ENCODE results near the gene KIF5B.
A peak's percentile ranks its signal among the peaks of the same experiment; 100 is the strongest.
"Not testable (repeated sequence)": the region's sequence is repeated elsewhere in the genome, so short reads cannot be mapped to it uniquely, and the experiment has no call there.

KIF5B gene

DNA sequence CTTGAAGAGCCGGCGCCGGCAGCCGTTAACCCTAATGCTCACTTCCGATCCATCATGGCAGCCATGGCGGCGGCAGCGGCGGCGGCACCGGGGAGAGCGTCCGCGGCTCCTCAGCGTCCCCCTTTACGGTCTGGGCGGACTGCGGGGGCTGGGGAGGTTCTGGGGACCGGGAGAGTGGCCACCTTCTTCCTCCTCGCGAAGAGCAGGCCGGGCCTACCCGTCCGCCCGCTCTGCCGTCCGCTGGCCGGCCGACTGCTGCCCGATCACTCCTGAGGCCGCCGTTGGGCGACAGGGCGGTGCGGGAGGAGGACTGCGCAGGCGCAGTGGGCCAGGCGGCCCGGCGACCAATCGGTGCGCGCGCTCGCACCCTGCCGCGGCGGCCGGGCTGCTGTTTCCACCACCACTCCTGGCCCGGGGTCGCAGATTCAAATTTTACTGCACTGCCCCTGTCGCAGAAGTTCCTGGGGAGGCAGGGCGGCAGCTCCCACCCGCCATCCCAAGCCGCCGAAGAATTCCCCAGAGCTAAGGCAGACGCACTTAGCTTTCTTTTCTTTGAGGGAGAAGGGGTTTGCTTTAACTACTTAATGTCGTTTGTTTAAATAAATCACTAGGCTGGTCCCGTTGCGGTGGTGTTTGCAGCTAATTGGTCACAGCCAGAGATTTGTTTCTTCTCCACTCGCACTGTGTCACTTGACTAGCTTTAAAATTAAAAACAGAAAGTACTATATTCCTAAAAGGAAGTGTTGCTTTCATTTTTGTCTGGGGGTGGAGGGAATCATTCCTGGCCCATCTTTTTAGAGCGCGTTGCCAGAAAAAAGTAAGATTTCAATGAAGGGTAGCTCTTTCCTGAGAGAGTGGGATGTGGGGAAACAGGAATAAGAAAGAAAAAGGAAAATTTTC, at the start of gene KIF5B:
KIF5B (minus strand) TSS at position 290 of the 900 bp plus-strand sequence. CDS start 452 bp downstream, outside the sequence.
- DNase-seq = peak; percentile 55 to 92

DNA sequence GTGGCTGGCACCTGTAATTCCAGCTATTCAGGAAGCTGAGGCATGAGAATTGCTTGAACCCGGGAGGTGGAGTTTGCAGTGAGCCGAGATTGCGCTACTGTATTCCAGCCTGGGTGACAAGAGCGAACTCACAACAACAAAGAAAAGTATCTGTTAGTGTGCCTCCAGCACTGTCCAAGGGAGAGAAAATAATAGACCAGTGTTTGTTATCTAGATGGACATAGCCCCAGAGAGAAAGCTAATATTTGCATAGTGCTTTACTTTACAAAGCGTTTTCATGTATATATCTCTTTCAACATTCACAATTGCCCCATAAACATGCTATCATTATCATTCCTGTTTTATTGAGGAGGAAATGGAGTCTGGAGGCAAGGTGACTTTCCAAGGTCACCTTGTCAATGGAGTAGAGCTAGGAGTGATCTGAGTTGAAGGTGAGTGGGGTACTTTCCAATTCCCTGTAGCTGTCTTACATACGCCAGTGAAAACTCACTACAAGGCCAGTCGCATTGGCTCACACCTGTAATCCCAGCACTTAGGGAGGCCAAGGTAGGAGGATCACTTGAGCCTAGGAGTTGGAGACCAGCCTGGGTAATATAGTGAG, 49.7 kb upstream of the KIF5B start:
- DNase-seq = no peak

DNA sequence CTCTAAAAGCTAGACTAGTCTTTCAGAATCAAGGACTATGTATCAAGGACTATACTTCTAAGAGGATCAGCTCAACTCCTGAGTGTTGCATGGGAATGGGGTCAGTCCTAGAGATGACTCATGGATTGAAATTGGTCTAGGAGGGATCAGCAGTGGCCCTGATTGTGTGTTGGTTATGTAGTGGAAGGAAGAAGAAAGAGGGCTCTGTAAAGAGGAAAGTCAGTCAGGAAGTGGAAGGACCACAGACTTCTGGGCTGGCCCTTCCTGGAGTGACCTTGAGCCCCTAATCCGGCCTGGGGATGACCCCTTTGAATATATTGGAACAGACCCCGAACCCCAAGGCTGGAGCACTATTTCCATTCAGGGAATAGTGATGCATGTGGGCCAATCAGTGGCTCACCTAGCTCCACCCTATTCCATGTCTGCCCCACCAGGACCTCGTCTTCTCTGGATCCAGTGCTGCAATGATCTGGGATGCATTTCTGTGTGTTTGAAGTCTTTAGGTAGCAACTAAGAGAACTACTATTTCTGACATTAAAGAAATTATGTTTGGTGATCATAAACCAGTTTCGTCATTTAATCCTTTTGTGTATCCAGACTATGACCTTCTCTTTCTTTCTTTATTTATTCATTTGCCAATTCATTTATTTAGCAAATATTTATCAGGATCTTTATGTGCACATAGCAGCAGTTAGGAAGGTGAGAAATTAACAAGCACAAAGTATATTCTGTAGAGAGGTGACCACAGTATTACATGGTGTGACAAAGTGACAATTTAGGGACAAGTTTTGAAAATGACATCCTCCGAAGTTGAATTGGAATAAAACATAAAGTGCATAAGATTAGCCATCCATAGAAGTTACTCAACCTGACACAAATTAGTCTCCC, 48.6 kb upstream of the KIF5B start:
- no peak for DNase-seq

DNA sequence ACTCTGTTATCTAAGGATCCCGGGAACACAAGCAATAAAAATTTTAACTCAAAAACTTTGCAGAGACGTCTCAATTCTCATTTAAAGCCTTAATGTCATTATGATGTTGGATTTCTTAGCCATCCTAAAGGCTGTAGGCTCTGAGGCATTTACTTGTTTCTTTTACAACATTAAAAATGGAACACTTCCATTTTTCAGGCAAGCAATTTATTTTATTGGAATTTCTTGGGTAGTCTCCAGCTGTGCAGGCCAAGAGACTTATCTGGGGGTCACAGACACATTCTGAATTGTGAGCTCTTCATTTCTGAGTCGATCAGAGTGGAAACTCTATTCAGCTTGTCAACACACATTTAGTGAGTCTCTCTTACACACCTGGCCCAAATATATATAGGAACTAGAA, 48.0 kb upstream of the KIF5B start:
- DNase-seq = no peak

DNA sequence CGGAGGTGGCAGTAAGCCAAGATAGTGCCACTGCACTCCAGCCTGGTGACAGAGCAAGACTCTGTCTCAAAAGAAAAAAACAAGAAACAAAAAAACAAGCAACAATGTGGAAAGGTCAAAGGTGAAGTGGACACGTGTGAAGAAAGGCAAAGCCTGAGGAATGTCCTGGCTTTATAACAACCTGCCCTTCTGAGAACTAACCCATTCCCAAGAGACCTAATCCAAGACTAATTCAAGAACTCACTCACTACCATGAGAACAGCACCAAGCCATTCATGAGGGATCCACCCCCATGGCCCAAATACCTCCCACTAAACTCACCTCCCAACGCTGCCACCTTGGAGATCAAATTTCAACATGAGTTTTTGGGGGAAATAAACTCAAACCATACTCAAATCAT, 47.5 kb upstream of the KIF5B start:
- no peak for DNase-seq

DNA sequence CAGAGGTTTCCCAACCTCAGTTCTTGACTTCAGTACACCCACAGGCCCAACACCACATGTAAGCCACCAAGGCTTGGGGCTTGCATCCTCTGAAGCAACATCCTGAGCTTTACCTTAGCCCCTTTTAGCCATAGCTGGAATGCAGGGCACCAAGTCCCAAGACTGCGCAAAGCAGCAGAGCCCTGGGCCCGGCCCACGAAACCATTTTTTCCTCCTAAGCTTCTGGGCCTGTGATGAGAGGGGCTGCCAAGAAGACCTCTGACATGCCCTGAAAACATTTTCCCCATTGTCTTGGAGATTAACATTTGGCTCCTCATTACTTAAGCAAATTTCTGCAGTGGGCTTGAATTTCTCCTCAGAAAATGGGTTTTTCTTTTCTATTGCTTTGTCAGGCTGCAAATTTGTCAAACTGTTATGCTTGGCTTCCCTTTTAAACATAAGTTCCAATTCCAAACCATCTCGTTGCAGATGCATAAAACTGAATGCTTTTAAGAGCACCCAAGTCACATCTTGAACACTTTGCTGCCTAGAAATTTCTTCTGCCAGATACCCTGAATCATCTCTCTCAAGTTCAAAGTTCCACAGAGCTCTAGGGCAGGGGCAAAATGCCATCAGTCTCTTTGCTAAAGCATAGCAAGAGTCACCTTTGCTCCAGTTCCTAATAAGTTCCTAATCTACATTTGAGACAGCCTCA, 42.5 kb upstream of the KIF5B start:
- not testable (repeated sequence) for DNase-seq

DNA sequence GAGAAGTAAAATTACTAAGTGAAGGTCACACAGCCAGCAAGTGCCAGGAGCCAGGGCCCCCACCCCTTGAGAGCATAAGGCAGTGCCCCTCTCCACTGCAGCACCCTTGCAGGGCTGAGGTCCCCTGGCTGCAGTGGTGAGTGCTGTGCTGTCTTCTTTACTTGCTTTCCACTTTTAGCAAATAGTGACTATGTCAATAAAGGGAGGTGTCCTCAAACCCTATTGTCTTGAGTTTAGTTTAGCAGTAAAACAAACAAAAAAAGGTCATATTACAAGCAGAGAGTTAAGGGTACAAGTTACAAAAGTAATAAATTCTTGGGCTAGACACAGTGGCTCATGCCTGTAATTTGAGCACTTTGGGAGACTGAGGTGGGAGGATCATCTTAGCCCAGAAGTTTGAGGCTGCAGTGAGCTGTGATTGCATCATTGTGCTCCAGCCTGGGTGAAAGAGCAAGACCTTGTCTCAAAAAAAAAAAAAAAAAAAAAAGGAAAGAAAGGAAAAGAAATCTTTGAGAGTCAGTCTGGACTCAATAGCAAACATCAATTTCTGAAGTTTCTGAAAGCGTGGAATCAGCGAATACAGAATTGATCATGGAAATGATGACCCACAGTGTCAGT, 39.0 kb upstream of the KIF5B start:
- no peak for DNase-seq

DNA sequence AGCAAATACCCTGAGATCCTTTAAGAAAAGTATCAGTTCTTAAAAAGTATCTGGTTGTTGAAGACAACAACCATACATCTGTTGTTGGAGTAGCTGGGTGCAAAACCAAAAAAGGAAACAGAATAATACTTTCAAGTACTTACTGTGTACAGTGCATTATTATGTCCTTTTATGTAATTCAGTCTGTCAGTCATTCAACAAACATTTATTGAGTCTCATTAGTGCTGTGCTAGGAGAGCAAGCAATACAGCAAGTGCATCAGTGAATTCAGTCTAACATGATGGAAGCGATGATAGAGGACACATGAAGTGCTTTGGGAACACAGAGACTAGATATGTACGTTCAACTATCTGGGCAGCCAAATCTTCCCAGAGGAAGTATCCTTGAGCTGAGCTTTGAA, 37.4 kb upstream of the KIF5B start:
- DNase-seq = no peak

DNA sequence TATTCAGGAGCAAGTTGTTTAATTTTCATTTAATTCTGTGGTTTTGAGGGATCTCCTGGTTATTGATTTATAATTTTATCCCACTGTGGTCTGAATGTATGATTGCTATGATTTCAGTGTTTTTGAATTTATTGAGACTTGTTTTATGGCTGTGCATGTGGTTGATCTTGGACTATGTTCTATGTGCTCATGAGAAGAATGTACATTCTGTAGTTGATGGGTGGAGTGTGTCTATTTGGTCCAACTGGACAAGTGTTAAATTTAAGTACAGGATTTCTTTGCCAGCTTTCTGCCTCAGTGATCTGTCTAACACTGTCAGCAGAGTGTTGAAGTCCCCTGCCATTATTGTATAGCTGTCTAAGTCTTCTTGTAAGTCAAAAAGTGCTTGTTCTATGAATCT, 34.8 kb upstream of the KIF5B start:
- DNase-seq = no peak

DNA sequence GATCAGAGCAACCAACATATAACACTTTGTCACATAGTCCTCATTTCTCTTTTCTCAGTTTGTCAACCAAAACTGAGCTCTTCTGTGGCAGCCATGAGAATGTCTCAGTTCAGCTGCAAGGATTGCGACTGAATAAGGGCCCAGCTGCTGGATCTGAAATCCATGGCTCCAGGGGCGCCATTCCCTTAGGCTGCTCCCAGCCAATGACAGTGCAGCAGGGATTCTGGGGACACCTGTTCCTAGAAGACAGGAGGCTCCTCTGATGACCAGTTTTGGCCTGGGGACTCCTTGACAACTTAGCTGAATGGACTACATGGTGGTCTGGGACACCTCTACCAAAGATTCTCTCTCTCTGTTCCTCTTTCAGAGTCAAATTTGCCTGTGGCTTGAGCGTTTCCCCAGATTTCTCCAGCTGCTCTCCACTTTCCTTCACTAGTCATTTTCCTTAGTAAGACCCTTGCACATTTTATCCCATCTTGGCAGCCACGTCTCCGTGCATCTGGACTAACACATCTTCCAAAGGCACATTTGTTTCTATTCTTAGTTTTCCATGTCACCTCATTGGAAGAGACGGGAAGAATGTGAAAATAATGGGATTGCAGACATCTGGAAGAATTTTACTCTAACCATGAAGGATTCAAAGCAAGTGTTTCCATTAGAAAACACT, 28.1 kb upstream of the KIF5B start:
- DNase-seq = no peak

DNA sequence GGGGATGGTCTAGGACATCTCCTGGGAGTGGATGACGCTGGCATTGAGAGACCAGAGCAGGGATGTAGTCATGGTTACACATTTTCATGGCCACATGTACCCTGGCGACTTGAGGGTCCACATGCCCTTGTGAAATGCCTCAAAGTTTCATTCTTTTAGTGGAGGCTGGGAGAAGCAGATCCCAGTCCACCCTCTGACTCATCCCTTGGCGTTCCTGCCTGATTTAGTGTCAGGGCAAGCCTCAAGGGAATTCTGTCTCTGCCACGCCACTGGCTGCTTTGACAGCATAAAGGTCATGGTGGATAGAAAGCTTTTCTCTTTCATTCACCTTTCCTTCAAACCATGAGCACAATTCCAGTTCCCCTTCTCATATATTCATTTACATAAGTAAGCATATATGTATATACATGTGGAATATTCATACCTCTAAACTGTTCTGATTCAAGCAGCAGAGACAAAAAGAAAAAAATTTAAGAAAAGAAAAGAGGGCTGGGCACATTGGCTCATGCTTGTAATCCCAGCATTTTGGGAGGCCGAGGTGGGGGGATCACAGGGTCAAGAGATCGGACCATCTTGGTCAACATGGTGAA, 21.8 kb upstream of the KIF5B start:
- DNase-seq = no peak

DNA sequence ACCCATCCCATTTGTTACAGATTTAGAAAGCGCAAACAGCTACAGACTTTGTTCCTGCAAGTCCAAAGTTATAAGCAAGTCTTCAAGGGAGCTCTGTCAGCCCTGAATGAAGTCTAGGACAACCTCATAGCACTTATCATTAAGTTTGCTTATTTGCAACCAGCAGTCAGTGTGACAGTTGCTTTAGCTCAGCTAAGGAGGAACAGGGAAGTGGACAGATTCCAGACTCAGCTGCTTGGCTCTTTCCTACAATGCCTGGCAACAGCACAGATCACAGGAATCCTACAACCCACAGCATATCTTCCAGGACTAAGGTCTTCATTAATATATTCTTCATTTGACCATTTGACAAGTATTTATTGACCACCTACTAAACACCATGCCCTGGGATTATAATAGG, 17.4 kb upstream of the KIF5B start:
- no peak for DNase-seq

DNA sequence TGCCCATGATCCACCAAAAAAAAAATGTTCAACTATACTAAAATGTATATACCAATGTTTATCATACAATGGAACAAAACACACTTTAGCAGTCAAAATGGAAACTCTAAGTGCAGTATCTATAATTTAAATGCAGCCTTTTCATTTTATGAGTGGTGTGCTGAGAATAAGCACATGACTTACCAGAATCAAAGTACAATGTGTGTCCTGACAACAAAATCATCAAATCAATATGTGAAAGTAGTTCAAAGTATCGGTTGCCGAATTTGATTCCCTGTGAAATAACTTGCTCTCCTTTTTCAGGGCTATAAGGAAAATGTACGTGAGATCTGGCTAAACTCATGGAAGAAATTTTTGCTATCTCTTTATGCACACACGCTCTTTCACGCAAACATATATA, 16.9 kb upstream of the KIF5B start:
- DNase-seq = no peak

DNA sequence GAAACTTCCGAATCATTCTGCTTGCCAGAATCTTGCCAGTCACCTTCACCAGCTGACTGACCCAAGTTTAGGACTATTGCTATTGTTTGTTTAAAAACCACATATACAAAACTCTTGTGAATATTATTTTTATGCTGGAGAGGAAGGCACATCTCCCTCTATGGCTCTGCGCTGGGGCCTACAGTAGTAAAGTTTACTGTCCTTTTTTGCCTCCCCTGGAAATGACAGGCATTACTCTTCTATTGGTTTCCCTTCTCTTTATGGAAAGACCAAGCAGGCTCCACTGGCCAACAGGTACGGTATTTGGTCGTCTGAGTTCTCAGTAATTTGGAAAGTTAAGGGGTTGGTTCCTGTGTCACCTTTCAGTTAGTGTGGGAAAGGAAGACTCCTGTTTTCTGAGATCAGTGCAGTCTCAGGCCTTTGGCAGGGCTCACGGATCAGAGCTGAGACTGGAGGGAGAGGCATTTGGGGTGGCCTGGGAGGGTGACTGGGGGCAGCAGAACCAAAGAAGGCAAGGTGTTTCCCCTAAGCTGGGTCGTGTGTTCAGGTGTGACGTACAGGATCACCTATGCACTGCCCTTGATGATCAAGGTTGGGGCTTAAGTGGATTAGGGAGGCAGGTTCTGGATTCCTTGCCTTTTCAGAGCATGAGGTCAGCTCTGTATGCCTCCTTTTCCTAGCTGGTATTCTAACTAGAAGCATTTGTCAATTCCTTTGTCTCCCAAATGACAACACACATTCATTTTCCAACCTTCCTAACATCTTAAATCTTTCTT, 16.0 kb upstream of the KIF5B start:
- no peak for DNase-seq

DNA sequence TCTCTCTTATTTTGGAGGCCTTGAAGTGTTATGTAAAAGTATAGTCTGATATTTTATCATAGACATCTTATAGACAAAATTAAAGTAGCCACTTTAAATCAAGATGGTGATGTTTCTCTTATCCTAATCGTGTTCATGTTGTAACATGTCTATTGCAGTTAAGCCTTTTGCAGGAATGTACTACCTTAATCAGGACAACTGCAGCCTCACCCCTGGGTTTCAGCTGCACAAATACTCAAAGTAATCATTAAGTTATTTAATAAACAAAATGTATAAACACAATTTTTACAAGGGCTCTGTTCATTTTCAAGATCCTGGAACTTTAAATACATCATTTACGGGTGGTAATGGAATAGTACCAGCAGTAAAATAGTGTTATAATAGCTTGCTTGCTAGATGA, 14.4 kb upstream of the KIF5B start:
- no peak for DNase-seq

DNA sequence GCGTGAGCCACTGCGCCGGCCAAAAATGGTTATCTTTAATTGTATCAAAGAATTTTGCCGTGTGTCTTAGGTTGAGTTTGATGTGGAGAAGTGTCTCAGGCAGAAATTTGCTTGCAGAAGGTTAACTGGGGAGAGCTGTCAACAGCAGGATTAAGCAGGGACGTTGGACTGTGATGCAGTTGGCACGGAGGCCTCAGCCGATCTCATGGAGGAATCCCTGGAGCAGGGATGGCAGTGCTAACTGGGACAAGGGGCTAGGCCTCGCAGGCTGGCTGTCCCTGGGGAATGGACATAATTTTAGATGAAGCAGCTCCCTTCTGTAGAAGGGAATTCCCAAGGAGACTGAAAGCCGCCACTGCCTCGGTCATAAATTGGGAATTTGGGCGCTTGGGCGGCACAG, 12.3 kb upstream of the KIF5B start:
- no peak for DNase-seq

DNA sequence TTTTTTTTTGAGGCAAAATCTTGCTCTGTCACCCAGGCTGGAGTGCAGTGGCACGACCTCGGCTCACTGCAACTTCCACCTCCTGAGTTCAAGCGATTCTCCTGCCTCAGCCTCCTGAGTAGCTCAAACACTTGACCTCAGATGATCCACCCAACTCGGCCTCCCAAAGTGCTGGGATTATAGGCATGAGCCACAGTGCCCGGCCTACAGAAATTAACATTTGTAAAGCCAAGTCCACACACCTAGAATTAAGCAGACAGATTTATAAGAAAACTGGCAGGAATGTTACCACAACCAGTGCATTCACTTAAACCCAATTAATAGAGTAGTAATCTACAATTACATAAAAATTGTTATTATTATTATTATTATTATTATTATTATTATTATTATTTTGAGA, 11.7 kb upstream of the KIF5B start:
- DNase-seq = not testable (repeated sequence)

DNA sequence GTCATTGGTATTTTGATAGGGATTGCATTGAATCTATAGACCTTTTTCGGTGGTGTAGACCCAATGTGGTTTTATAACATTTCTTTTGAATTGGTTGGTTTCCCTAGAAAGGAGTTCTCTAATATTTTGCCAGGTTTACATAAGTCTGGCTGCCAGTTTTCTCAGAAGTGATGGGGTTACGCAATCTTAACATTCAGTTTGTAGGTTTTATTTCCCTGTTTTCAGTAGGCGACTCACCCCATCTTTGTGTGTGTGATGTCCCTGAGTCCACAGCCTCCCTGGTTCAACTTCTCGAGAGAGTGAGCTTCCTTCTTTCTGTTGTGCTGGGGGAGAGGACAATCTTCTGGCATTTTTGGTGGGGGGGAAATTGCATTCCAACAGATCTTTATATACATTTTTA, 9.6 kb upstream of the KIF5B start:
- DNase-seq = peak in 1 of 2 donors; percentile 63

DNA sequence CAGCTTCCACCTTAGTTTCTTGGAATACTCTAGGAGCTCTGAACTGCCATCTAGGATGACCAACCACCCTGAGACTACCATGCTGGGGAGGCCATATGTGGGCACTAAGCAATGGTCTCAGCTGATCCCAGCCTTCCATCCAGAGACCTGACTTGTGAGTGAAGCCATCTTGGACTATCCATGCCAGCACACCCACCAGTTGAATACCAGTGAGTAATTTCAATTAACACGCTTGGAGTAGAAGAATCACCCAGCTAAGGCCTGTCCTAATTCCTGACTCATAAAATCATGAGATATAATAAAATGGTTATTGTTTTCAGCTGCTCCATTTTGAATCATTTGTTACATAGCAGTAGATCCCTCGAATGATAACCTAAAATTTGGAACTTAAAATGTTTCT, 5.2 kb upstream of the KIF5B start:
- no peak for DNase-seq

DNA sequence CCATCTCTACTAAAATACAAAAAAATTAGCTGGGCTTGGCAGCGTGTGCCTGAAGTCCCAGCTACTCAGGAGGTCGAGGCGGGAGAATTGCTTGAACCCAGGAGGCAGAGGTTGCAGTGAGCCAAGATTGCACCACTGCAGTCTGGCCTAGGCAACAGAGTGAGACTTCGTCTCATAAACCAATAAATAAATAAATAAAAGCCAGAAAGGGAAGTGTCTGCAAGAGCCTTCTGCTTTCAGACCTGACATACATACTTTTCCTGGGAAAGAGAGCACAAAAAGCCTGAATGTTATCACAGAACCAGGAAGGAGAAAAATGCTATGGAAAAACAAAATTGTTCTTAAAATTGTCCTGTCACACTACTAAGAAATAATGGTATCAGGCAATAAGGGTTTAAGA, 4.1 kb upstream of the KIF5B start:
- DNase-seq = no peak

DNA sequence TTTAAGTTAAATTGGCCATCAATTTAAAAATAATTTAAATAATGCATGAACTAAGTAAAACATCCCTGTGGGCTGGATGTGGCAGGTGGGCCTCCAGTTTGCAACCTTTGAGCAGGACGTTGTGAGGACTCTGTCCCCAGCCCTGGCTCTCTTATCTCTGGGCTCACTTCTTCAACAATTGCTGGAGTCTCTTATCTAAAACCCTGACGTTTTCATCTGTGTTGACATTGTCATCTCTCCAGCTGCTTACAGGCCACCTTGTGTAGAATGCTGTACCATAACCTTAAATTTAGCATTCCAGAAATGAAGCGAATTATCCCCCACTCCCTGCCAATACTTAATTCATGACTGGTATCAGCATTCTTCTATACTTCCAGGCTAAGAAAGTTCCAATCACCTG, 3.2 kb upstream of the KIF5B start:
- DNase-seq = no peak

All from bone marrow (tissue), 2 donors.